AG09319 (cell line): ENCODE results near the gene PNLIPRP1.

Experiments used
- DNase-seq: peaks from one replicate; pipeline ENCODE4 v3.0.0-alpha.2; 2010; ENCODE audit warnings: low read depth; ENCODE audit errors: extremely low read depth
- CTCF ChIP-seq: IDR thresholded peaks from 2 replicates; pipeline ENCODE4 v1.5.1; 2011; ENCODE audit warnings: low read depth, mild to moderate bottlenecking, inconsistent platforms, low read length, moderate library complexity

PNLIPRP1 gene

GRCh38 chr10:116590590-116591444, at the start of gene PNLIPRP1:
TSS of gene PNLIPRP1 (plus strand) at chr10:116590959. CDS start at chr10:116591130, 171 bp downstream.
- no peak for DNase-seq
- no peak for TF ChIP-seq CTCF

- no peak for TF ChIP-seq CTCF
- DNase-seq, result no peak
Observed at GRCh38 chr10:116542007-116542677, 48.6 kb upstream of the PNLIPRP1 start.

- DNase-seq, result no peak
- no peak for TF ChIP-seq CTCF
Observed at GRCh38 chr10:116545122-116545521, 45.6 kb upstream of the PNLIPRP1 start.

GRCh38 chr10:116545756-116546155, 45.0 kb upstream of the PNLIPRP1 start, which contains the start of gene PNLIP:
TSS of gene PNLIP (plus strand) at chr10:116545931. CDS start at chr10:116546093, 162 bp downstream.
- no peak for DNase-seq
- TF ChIP-seq CTCF, result no peak

- TF ChIP-seq CTCF, result no peak
- DNase-seq, result no peak
Observed at GRCh38 chr10:116548301-116548700, 42.5 kb upstream of the PNLIPRP1 start.

- DNase-seq, result no peak
- TF ChIP-seq CTCF, result no peak
Observed at GRCh38 chr10:116553378-116553980, 37.3 kb upstream of the PNLIPRP1 start.

GRCh38 chr10:116554628-116555027, 36.1 kb upstream of the PNLIPRP1 start:
- DNase-seq, result no peak
- TF ChIP-seq CTCF, result no peak
